CD4-positive, CD25-positive, alpha-beta regulatory T cell (primary cell): Measurements from ENCODE around the gene DENND2A. TPM values are rescaled to one million over a fixed set of nuclear protein-coding genes. Genes with fewer than 3 reads are reported as not detected.

Source experiments
- ATAC-seq, 2 donors: fragments of 150-1000 bp; cut with Tn5 transposase; one replicate each; pipeline ENCODE4 v1.10.0; 2021; ENCODE audit warnings: low read depth in 2 of 2, moderate number of reproducible peaks in 2 of 2, moderate library complexity in 1 of 2
- DNase-seq, 3 donors: peaks; one replicate each; pipeline versions ENCODE4 v3.0.0 to v3.0.0-alpha.2; 2012 to 2022; ENCODE audit warnings: mixed read lengths in 1 of 3
- H3K27ac ChIP-seq: one replicate; pipeline ENCODE4 v1.7.0; 2013; ENCODE audit warnings: mild to moderate bottlenecking, low read length; ENCODE audit not compliant: insufficient read depth, poor library complexity, severe bottlenecking
- H3K27me3 ChIP-seq: one replicate; pipeline ENCODE4 v1.7.0; 2013; ENCODE audit warnings: low read length; ENCODE audit not compliant: control insufficient read depth, insufficient read depth
- H3K36me3 ChIP-seq: one replicate; pipeline ENCODE4 v1.7.0; 2013; ENCODE audit warnings: mild to moderate bottlenecking, low read length, moderate library complexity; ENCODE audit not compliant: control insufficient read depth, insufficient read depth
- H3K4me1 ChIP-seq: 2 replicates; pipeline ENCODE4 v1.7.0; 2013; ENCODE audit warnings: mild to moderate bottlenecking, low read length; ENCODE audit not compliant: insufficient read depth, control insufficient read depth, poor library complexity, severe bottlenecking
- H3K4me3 ChIP-seq: one replicate; pipeline ENCODE4 v1.7.0; 2013; ENCODE audit warnings: low read depth, mild to moderate bottlenecking, low read length, moderate library complexity
- H3K9me3 ChIP-seq, 2 experiments: 1 replicate in 1 of 2; 2 replicates in 1 of 2; pipeline ENCODE4 v1.7.0; 2013; ENCODE audit warnings: low read length in 2 of 2, mild to moderate bottlenecking in 1 of 2, moderate library complexity in 1 of 2; ENCODE audit not compliant: control insufficient read depth in 2 of 2
- H3K27ac Mint-ChIP-seq, 3 donors: one replicate each; pipeline ENCODE4 v1.8.0; 2020 to 2022; ENCODE audit warnings: mild to moderate bottlenecking in 3 of 3, mixed read lengths in 3 of 3, moderate library complexity in 2 of 3
- H3K27me3 Mint-ChIP-seq: one replicate; pipeline ENCODE4 v1.8.0; 2022; ENCODE audit warnings: mild to moderate bottlenecking, mixed read lengths
- H3K36me3 Mint-ChIP-seq: one replicate; pipeline ENCODE4 v1.8.0; 2020; ENCODE audit warnings: mixed read lengths
- H3K4me1 Mint-ChIP-seq, 4 donors: one replicate each; pipeline ENCODE4 v1.8.0; 2020 to 2022; ENCODE audit warnings: mixed read lengths in 4 of 4, mild to moderate bottlenecking in 1 of 4
- H3K4me3 Mint-ChIP-seq, 4 donors: one replicate each; pipeline ENCODE4 v1.8.0; 2020 to 2022; ENCODE audit warnings: mild to moderate bottlenecking in 4 of 4, mixed read lengths in 4 of 4, moderate library complexity in 3 of 4
- H3K9me3 Mint-ChIP-seq, 7 donors: one replicate each; pipeline ENCODE4 v1.8.0; 2020 to 2022; ENCODE audit warnings: mixed read lengths in 7 of 7, mild to moderate bottlenecking in 3 of 7, moderate library complexity in 2 of 7
- polyA plus RNA-seq, 4 donors: library from polyadenylated mRNA; unstranded; fragments of 300-500 nt; fragmentation: Illumina TruSeq; gene quantifications; one replicate each; pipeline ENCODE4 v1.2.3, GENCODE V29; 2021
- total RNA-seq: library from RNA; stranded (reverse); gene quantifications from one replicate; pipeline ENCODE4 v1.2.3, GENCODE V29; 2022

Gene DENND2A
- total and polyA plus RNA-seq, 5 donors from 2014 or later, result not detected

GRCh38 chr7:140497241-140497769 is 143.3 kb downstream of the DENND2A start:
- H3K9me3 Mint-ChIP-seq, result no peaks in the 10 kb centered on the region
- peaks cover 5% of the 10 kb centered on the region for H3K27me3 Mint-ChIP-seq
- no peaks in the 10 kb centered on the region for H3K27me3 ChIP-seq
- no peaks in the 10 kb centered on the region for H3K36me3 Mint-ChIP-seq
- H3K27ac Mint-ChIP-seq, result no peak overlapping the region
- no peaks in the 10 kb centered on the region for H3K9me3 ChIP-seq
- H3K36me3 ChIP-seq, result no peaks in the 10 kb centered on the region
- H3K4me1 Mint-ChIP-seq, result peaks cover 0 to 6% (median 2%) of the 10 kb centered on the region in 4 donors
- H3K4me3 ChIP-seq, result no peak overlapping the region
- H3K4me1 ChIP-seq, result no peaks in the 10 kb centered on the region
- no peak for ATAC-seq
- no peak overlapping the region for H3K27ac ChIP-seq
- no peak overlapping the region for H3K4me3 Mint-ChIP-seq
- DNase-seq, result no peak

DNA sequence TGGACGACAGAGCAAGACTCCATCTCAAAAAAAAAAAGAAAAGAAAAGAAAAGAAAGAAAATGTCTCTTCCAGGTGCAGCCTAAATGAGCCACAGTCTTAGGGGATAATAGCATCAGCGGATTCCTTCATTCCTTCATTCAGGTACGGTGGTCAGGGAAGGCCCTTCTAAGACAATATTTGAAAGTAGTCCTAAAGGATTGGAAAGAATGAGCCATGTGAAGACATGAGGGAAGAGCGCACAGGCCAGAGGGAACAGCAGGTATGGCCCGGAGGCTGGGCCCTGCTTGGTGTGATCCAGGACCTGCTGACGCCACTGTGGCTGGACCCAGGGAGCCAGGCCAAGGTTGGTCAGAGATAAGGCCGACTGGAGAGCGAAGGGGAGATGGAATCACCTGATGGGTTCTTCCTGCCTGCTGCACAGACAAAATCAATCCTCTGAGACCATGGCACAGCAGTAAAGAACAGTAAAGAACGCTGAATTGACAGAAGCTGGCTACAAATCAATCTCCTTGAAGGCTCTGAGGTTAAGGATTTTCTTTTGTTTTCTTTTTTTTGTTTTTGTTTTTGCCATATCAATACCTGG is 145.0 kb downstream of the DENND2A start:
- no peaks in the 10 kb centered on the region for H3K36me3 Mint-ChIP-seq
- Histone ChIP-seq H3K27ac (no peak overlapping the region), H3K27me3 (no peaks in the 10 kb centered on the region), H3K4me1 (no peaks in the 10 kb centered on the region), H3K36me3 (no peaks in the 10 kb centered on the region), H3K4me3 (no peak overlapping the region), H3K9me3 (no peaks in the 10 kb centered on the region)
- no peak for ATAC-seq
- no peak for DNase-seq
- peaks cover 0 to 6% (median 2%) of the 10 kb centered on the region in 4 donors for H3K4me1 Mint-ChIP-seq
- no peaks in the 10 kb centered on the region for H3K9me3 Mint-ChIP-seq
- peaks cover 5% of the 10 kb centered on the region for H3K27me3 Mint-ChIP-seq
- no peak overlapping the region for H3K27ac Mint-ChIP-seq
- H3K4me3 Mint-ChIP-seq, result no peak overlapping the region

DNA sequence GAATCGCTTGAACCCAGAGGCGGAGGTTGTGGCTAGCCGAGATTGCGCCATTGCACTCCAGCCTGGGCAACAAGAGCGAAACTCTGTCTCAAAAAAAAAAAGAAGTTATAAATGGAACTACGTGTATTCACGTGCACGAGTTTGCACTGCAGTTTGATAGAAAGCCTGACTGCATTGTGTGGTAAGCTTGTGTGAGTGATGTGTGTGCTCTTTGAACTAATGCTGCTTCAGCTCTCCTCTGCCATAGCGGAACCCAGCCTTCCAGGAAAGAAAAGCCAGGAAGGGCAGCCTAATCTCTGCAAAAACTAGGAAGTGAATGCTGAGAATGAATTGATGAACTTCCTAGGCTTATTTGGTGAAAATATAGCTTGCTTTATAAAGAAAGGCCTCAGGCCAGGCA is 145.7 kb downstream of the DENND2A start:
- H3K4me1 ChIP-seq, result no peaks in the 10 kb centered on the region
- H3K27ac Mint-ChIP-seq, result no peak overlapping the region
- H3K27ac ChIP-seq, result no peak overlapping the region
- no peak overlapping the region for H3K4me3 Mint-ChIP-seq
- no peak overlapping the region for H3K4me3 ChIP-seq
- peaks cover 5% of the 10 kb centered on the region for H3K27me3 Mint-ChIP-seq
- DNase-seq (no peak), ATAC-seq (no peak)
- H3K4me1 Mint-ChIP-seq, result peaks cover 0 to 6% (median 2%) of the 10 kb centered on the region in 4 donors
- no peaks in the 10 kb centered on the region for H3K36me3 Mint-ChIP-seq
- H3K27me3 ChIP-seq, result no peaks in the 10 kb centered on the region
- H3K9me3 ChIP-seq, result no peaks in the 10 kb centered on the region
- no peaks in the 10 kb centered on the region for H3K36me3 ChIP-seq
- H3K9me3 Mint-ChIP-seq, result no peaks in the 10 kb centered on the region

DNA sequence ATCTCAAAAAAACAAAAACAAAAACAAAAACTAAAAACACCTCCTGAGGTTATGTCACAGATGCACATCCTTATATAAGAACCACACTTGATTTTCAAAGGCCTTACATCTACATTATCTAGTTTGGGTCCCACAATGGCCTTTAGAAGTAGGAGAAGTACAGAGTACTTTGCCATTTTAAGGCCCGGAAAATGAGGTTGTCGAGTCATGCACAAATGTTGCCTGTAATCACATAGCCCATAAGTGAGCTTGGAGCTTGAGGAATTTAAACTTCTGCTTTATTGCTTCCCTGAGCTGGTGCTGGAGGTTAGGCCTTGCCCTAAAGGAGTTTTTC is 151.6 kb downstream of the DENND2A start:
- no peak overlapping the region for H3K4me3 Mint-ChIP-seq
- no peak for ATAC-seq
- H3K27ac ChIP-seq, result no peak overlapping the region

DNA sequence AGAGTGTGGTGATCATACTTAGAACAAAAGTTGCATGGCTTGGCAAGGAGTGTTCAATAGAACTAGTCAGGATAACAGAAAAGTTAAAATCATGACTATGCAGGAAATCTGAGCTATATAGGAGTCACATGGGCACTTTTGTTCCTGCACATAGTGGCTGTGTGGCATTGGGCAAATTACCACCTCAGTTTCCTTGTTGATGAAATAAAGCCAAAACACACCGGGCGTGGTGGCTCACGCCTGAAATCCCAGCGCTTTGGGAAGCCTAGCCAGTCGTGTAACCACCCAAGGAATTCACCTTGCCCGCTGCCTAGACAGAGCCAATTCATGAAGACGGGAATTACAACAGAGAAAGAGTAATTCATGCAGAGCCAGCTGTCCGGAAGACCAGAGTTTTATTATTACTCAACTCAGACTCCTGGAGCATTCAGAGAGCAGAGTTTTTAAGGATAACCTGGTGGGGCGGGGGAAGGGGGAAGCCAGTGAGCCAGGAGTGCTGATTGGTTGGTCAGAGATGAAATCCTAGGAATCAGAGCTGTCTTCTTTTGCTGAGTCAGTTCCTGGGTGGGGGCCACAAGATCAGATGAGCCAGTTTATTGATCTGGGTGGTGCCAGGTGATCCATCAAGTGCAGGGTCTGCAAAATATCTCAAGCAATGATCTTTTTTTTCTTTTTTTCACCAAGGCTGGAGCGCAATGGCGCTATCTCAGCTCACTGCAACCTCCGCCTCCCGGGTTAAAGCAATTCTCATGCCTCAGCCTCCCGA is 154.9 kb downstream of the DENND2A start:
- peak overlapping the region in 1 of 3 donors; percentile 41 for H3K27ac Mint-ChIP-seq
- Histone ChIP-seq H3K9me3 (no peaks in the 10 kb centered on the region), H3K27me3 (no peaks in the 10 kb centered on the region), H3K4me1 (no peaks in the 10 kb centered on the region), H3K36me3 (no peaks in the 10 kb centered on the region), H3K4me3 (no peak overlapping the region), H3K27ac (no peak overlapping the region)
- ATAC-seq (no peak), DNase-seq (peak in 1 of 3 donors; percentile 12)
- H3K4me1 Mint-ChIP-seq, result no peaks in the 10 kb centered on the region
- H3K36me3 Mint-ChIP-seq, result no peaks in the 10 kb centered on the region
- peaks cover 7% of the 10 kb centered on the region for H3K27me3 Mint-ChIP-seq
- H3K9me3 Mint-ChIP-seq, result no peaks in the 10 kb centered on the region
- no peak overlapping the region for H3K4me3 Mint-ChIP-seq

More for the DNA sequence above, 151.6 kb downstream of the DENND2A start:
- H3K9me3 ChIP-seq, result no peaks in the 10 kb centered on the region
- peaks cover 0 to 6% (median 2%) of the 10 kb centered on the region in 4 donors for H3K4me1 Mint-ChIP-seq
- H3K36me3 ChIP-seq, result no peaks in the 10 kb centered on the region
- no peaks in the 10 kb centered on the region for H3K36me3 Mint-ChIP-seq
- H3K4me1 ChIP-seq, result no peaks in the 10 kb centered on the region
- H3K27me3 Mint-ChIP-seq, result peaks cover 12% of the 10 kb centered on the region
- H3K4me3 ChIP-seq, result no peak overlapping the region
- no peak for DNase-seq
- no peak overlapping the region for H3K27ac Mint-ChIP-seq
- no peaks in the 10 kb centered on the region for H3K9me3 Mint-ChIP-seq
- no peaks in the 10 kb centered on the region for H3K27me3 ChIP-seq

DNA sequence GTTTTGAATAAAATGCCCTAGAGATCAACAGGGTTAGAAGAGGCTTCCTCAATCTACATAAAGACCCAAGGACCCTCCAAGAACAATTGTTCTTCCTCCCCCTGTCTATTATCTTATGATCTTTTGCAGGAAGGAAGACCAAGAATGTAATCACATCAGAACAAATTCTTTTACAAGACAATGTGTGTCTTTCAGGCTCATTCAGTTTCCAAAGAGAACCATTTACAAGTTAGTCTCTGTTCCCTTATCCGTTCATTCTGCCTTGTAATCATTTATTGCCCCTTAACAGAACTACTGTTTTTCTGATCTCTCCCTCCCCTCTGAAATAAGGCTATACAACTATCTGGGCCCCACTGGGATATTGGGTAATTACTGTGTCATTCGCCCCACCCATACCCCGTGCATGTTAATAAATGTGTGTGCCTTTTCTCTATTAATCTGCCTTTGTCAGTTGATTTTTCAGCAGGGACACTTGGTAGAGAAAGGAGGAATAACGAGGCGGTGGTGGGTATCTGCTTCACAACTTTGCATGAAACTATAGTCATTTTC is 155.6 kb downstream of the DENND2A start:
- no peak overlapping the region for H3K27ac ChIP-seq
- H3K4me3 ChIP-seq, result no peak overlapping the region
- peak overlapping the region in 1 of 3 donors; percentile 41 for H3K27ac Mint-ChIP-seq
- no peaks in the 10 kb centered on the region for H3K27me3 ChIP-seq
- H3K4me1 Mint-ChIP-seq, result no peaks in the 10 kb centered on the region
- peak overlapping the region in 1 of 4 donors; percentile 15 for H3K4me3 Mint-ChIP-seq
- no peaks in the 10 kb centered on the region for H3K9me3 Mint-ChIP-seq
- no peaks in the 10 kb centered on the region for H3K9me3 ChIP-seq
- peaks cover 7% of the 10 kb centered on the region for H3K27me3 Mint-ChIP-seq
- ATAC-seq, result no peak
- no peaks in the 10 kb centered on the region for H3K36me3 ChIP-seq
- DNase-seq, result no peak
- no peaks in the 10 kb centered on the region for H3K36me3 Mint-ChIP-seq
- H3K4me1 ChIP-seq, result no peaks in the 10 kb centered on the region

DNA sequence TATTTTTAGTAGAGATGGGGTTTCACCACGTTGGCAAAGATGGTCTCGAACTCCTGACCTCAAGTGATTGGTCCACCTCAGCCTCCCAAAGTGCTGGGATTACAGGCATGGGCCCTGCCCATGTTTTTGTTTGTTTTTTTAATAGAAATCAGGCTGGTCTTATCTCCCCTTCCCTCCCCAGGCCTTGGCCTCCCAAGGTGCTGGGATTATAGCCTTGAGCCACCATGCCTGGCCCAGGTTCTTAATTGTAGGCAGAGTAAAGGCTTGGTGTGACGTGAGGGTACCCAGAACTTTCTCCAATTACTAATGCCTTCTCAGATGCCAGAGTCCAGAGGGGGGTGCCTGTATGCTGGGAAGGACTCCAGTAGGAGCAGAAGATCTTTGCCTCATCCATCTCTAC is 156.1 kb downstream of the DENND2A start:
- no peaks in the 10 kb centered on the region for H3K9me3 ChIP-seq
- no peak overlapping the region for H3K27ac Mint-ChIP-seq

More for the DNA sequence above, 156.1 kb downstream of the DENND2A start:
- Histone ChIP-seq H3K4me3 (no peak overlapping the region), H3K4me1 (peaks cover 4% of the 10 kb centered on the region), H3K27me3 (no peaks in the 10 kb centered on the region), H3K36me3 (no peaks in the 10 kb centered on the region), H3K27ac (no peak overlapping the region)
- ATAC-seq, result no peak
- peaks cover 0 to 5% (median 1%) of the 10 kb centered on the region in 4 donors for H3K4me1 Mint-ChIP-seq
- no peaks in the 10 kb centered on the region for H3K9me3 Mint-ChIP-seq
- DNase-seq, result no peak
- no peaks in the 10 kb centered on the region for H3K36me3 Mint-ChIP-seq
- H3K4me3 Mint-ChIP-seq, result peak overlapping the region in 1 of 4 donors; percentile 15
- peaks cover 7% of the 10 kb centered on the region for H3K27me3 Mint-ChIP-seq
